Trophoblast cell (in vitro differentiated cells and primary cell): Measurements from ENCODE around the gene AP2A2.
A peak's percentile ranks its signal among the peaks of the same experiment; 100 is the strongest.

Experiments used
- DNase-seq, 2 donors: peaks; one replicate each; pipeline ENCODE4 v3.0.0-alpha.2; 2016
- H2AFZ ChIP-seq: 2 replicates; pipeline ENCODE4 v1.6.1; 2013; ENCODE audit warnings: low read length, moderate library complexity, mild to moderate bottlenecking; ENCODE audit not compliant: insufficient read depth, poor library complexity
- H2AK5ac ChIP-seq: 2 replicates; pipeline ENCODE4 v1.6.1; 2013; ENCODE audit warnings: mild to moderate bottlenecking, low read length
- H2BK120ac ChIP-seq: 2 replicates; pipeline ENCODE4 v1.6.1; 2013; ENCODE audit warnings: low read length, mild to moderate bottlenecking, moderate library complexity; ENCODE audit not compliant: insufficient read depth, poor library complexity
- H2BK12ac ChIP-seq: 2 replicates; pipeline ENCODE4 v1.6.1; 2013; ENCODE audit warnings: mild to moderate bottlenecking, low read length, moderate library complexity
- H2BK5ac ChIP-seq: 2 replicates; pipeline ENCODE4 v1.6.1; 2013; ENCODE audit warnings: low read length, low read depth, moderate library complexity, mild to moderate bottlenecking; ENCODE audit not compliant: poor library complexity
- H3K14ac ChIP-seq: 2 replicates; pipeline ENCODE4 v1.6.1; 2013; ENCODE audit warnings: mild to moderate bottlenecking, low read length
- H3K18ac ChIP-seq: 2 replicates; pipeline ENCODE4 v1.6.1; 2013; ENCODE audit warnings: mild to moderate bottlenecking, low read length
- H3K23ac ChIP-seq: 2 replicates; pipeline ENCODE4 v1.6.1; 2013; ENCODE audit warnings: low read length
- H3K27ac ChIP-seq: 2 replicates; pipeline ENCODE4 v1.5.1; 2013; ENCODE audit warnings: low read depth, mild to moderate bottlenecking, inconsistent platforms, low read length, moderate library complexity
- H3K27me3 ChIP-seq: 2 replicates; pipeline ENCODE4 v1.6.1; 2013; ENCODE audit warnings: inconsistent platforms, mild to moderate bottlenecking, low read length, moderate library complexity; ENCODE audit not compliant: insufficient read depth
- H3K36me3 ChIP-seq, 2 experiments: 1 replicate in 1 of 2; 2 replicates in 1 of 2; pipeline ENCODE4 v1.6.1; 2013; ENCODE audit warnings: low read length in 2 of 2, mild to moderate bottlenecking in 2 of 2, moderate library complexity in 1 of 2; ENCODE audit not compliant: insufficient read depth in 2 of 2, control insufficient read depth in 1 of 2
- H3K4ac ChIP-seq: 2 replicates; pipeline ENCODE4 v1.6.1; 2013; ENCODE audit warnings: low read depth, mild to moderate bottlenecking, low read length, moderate library complexity
- H3K4me1 ChIP-seq, 2 experiments: 1 replicate in 1 of 2; 2 replicates in 1 of 2; pipeline ENCODE4 v1.6.1; 2013; ENCODE audit warnings: low read length in 2 of 2, mild to moderate bottlenecking in 2 of 2, moderate library complexity in 1 of 2; ENCODE audit not compliant: insufficient read depth in 2 of 2, control insufficient read depth in 1 of 2
- H3K4me2 ChIP-seq: 2 replicates; pipeline ENCODE4 v1.6.1; 2013; ENCODE audit warnings: inconsistent platforms, mild to moderate bottlenecking, low read length, moderate library complexity
- H3K4me3 ChIP-seq: 2 replicates; pipeline ENCODE4 v1.5.1; 2013; ENCODE audit warnings: mild to moderate bottlenecking, low read depth, low read length, inconsistent platforms
- H3K79me1 ChIP-seq: one replicate; pipeline ENCODE4 v1.6.1; 2013; ENCODE audit warnings: low read length
- H3K79me2 ChIP-seq: 2 replicates; pipeline ENCODE4 v1.6.1; 2013; ENCODE audit warnings: low read length, mild to moderate bottlenecking; ENCODE audit not compliant: control insufficient read depth, insufficient read depth, poor library complexity
- H3K9ac ChIP-seq: 2 replicates; pipeline ENCODE4 v1.6.1; 2013; ENCODE audit warnings: mild to moderate bottlenecking, low read length
- H3K9me3 ChIP-seq: 2 replicates; pipeline ENCODE4 v1.6.1; 2013; ENCODE audit warnings: low read depth, mild to moderate bottlenecking, control low read depth, inconsistent platforms, low read length; ENCODE audit not compliant: insufficient read depth
- H4K12ac ChIP-seq: 2 replicates; pipeline ENCODE4 v1.6.1; 2013; ENCODE audit warnings: low read depth, mild to moderate bottlenecking, low read length, moderate library complexity
- H4K8ac ChIP-seq: 2 replicates; pipeline ENCODE4 v1.6.1; 2013; ENCODE audit warnings: low read depth, mild to moderate bottlenecking, low read length, moderate library complexity
- H4K91ac ChIP-seq: one replicate; pipeline ENCODE4 v1.6.1; 2013; ENCODE audit warnings: low read depth, mild to moderate bottlenecking, low read length, moderate library complexity
- WGBS: extraction: QIAGEN DNeasy Blood & Tissue Kit; methylation state at CpG from one replicate; pipeline ENCODE4 v1.1.7; 2013; ENCODE audit warnings: missing lambda C conversion rate; ENCODE audit not compliant: insufficient read length, insufficient coverage; ENCODE audit errors: extremely low coverage; 5-methylcytosine and 5-hydroxymethylcytosine counted together

Gene AP2A2

GRCh38 chr11:955154-956063, 29.7 kb downstream of the AP2A2 start:
- no peak overlapping the region for H3K23ac ChIP-seq
- peak overlapping the region; percentile 61 for H2BK5ac ChIP-seq
- H4K91ac ChIP-seq = peak overlapping the region; percentile 72
- no peak overlapping the region for H3K4me3 ChIP-seq
- no CpG with 5 or more reads among the region's 15 CpGs for WGBS
- H3K79me1 ChIP-seq = peaks cover 28% of the 10 kb centered on the region
- H4K8ac ChIP-seq = peak overlapping the region; percentile 51
- H3K14ac ChIP-seq = peak overlapping the region; percentile 58
- peak overlapping the region; percentile 50 for H3K4me2 ChIP-seq
- H2BK120ac ChIP-seq = no peak overlapping the region
- H2BK12ac ChIP-seq = peak overlapping the region; percentile 51
- peak overlapping the region; percentile 89 for H2AK5ac ChIP-seq
- no peak overlapping the region for H3K4ac ChIP-seq
- H3K79me2 ChIP-seq = peaks cover 12% of the 10 kb centered on the region
- no peak overlapping the region for H2AFZ ChIP-seq
- H4K12ac ChIP-seq = no peak overlapping the region
- H3K4me1 ChIP-seq = peaks cover 44 to 54% of the 10 kb centered on the region in 2 experiments
- H3K36me3 ChIP-seq = peaks cover 2 to 5% of the 10 kb centered on the region in 2 experiments
- H3K9ac ChIP-seq = no peak overlapping the region
- peak overlapping the region; percentile 16 for H3K18ac ChIP-seq
- DNase-seq = peak; percentile 79 to 92
- no peaks in the 10 kb centered on the region for H3K9me3 ChIP-seq
- H3K27ac ChIP-seq = peak overlapping the region; percentile 83
- no peaks in the 10 kb centered on the region for H3K27me3 ChIP-seq

GRCh38 chr11:957212-957920, 31.7 kb downstream of the AP2A2 start:
- WGBS = no CpG with 5 or more reads among the region's 11 CpGs

GRCh38 chr11:958101-958500, 32.4 kb downstream of the AP2A2 start:
- Histone ChIP-seq H3K79me1 (peaks cover 22% of the 10 kb centered on the region), H3K18ac (peak overlapping the region; percentile 48), H2BK12ac (peak overlapping the region; percentile 1)

More at GRCh38 chr11:957212-957920, 31.7 kb downstream of the AP2A2 start:
- H4K12ac ChIP-seq = no peak overlapping the region
- H4K8ac ChIP-seq = peak overlapping the region; percentile 13
- H3K79me1 ChIP-seq = peaks cover 25% of the 10 kb centered on the region
- H3K27me3 ChIP-seq = no peaks in the 10 kb centered on the region
- no peak overlapping the region for H3K4ac ChIP-seq
- H3K79me2 ChIP-seq = peaks cover 12% of the 10 kb centered on the region
- DNase-seq = peak; percentile 88 to 90
- H3K36me3 ChIP-seq = peaks cover 10 to 13% of the 10 kb centered on the region in 2 experiments
- H3K4me3 ChIP-seq = no peak overlapping the region
- peak overlapping the region; percentile 54 for H4K91ac ChIP-seq
- H3K9me3 ChIP-seq = no peaks in the 10 kb centered on the region
- peak overlapping the region; percentile 90 for H3K27ac ChIP-seq
- H3K18ac ChIP-seq = peak overlapping the region; percentile 48
- peak overlapping the region; percentile 37 for H2BK5ac ChIP-seq
- H2BK120ac ChIP-seq = peak overlapping the region; percentile 35
- H3K14ac ChIP-seq = peak overlapping the region; percentile 20
- H3K9ac ChIP-seq = peak overlapping the region; percentile 5
- no peak overlapping the region for H3K23ac ChIP-seq
- peak overlapping the region; percentile 1 for H2BK12ac ChIP-seq
- H3K4me2 ChIP-seq = peak overlapping the region; percentile 31
- H3K4me1 ChIP-seq = peaks cover 42 to 49% of the 10 kb centered on the region in 2 experiments
- no peak overlapping the region for H2AFZ ChIP-seq
- peak overlapping the region; percentile 12 for H2AK5ac ChIP-seq

GRCh38 chr11:959027-959426, 33.4 kb downstream of the AP2A2 start:
- H3K79me2 ChIP-seq = peaks cover 6% of the 10 kb centered on the region
- no peak overlapping the region for H3K23ac ChIP-seq
- no peak overlapping the region for H4K12ac ChIP-seq
- no peak overlapping the region for H3K4me2 ChIP-seq
- peak overlapping the region; percentile 51 for H4K91ac ChIP-seq
- H3K9me3 ChIP-seq = peaks cover 2% of the 10 kb centered on the region
- H3K9ac ChIP-seq = no peak overlapping the region
- WGBS = no CpG with 5 or more reads among the region's 14 CpGs
- no peak for DNase-seq
- H3K14ac ChIP-seq = peak overlapping the region; percentile 65
- no peak overlapping the region for H2BK120ac ChIP-seq
- H4K8ac ChIP-seq = no peak overlapping the region
- peaks cover 18% of the 10 kb centered on the region for H3K79me1 ChIP-seq
- H2BK12ac ChIP-seq = no peak overlapping the region
- H2BK5ac ChIP-seq = peak overlapping the region; percentile 47
- H2AK5ac ChIP-seq = no peak overlapping the region
- no peak overlapping the region for H3K4me3 ChIP-seq
- peak overlapping the region; percentile 42 for H3K4ac ChIP-seq
- H3K27me3 ChIP-seq = no peaks in the 10 kb centered on the region
- peak overlapping the region; percentile 83 for H3K18ac ChIP-seq
- H3K4me1 ChIP-seq = peaks cover 29 to 36% of the 10 kb centered on the region in 2 experiments
- no peak overlapping the region for H2AFZ ChIP-seq
- H3K36me3 ChIP-seq = peaks cover 18 to 23% of the 10 kb centered on the region in 2 experiments
- H3K27ac ChIP-seq = no peak overlapping the region

More at GRCh38 chr11:958101-958500, 32.4 kb downstream of the AP2A2 start:
- peak overlapping the region; percentile 31 for H3K4me2 ChIP-seq
- no peak overlapping the region for H3K23ac ChIP-seq
- H2BK120ac ChIP-seq = peak overlapping the region; percentile 35
- H3K79me2 ChIP-seq = peaks cover 10% of the 10 kb centered on the region
- H3K14ac ChIP-seq = peak overlapping the region; percentile 20
- peak overlapping the region; percentile 14 for H4K8ac ChIP-seq
- H3K27ac ChIP-seq = peak overlapping the region; percentile 90
- no peak overlapping the region for H3K4me3 ChIP-seq
- H3K27me3 ChIP-seq = no peaks in the 10 kb centered on the region
- peaks cover 37 to 42% of the 10 kb centered on the region in 2 experiments for H3K4me1 ChIP-seq
- no peaks in the 10 kb centered on the region for H3K9me3 ChIP-seq
- peak; percentile 98 for DNase-seq
- H2AK5ac ChIP-seq = no peak overlapping the region
- no peak overlapping the region for H2AFZ ChIP-seq
- no CpG with 5 or more reads among the region's 7 CpGs for WGBS
- no peak overlapping the region for H3K4ac ChIP-seq
- peaks cover 10 to 14% of the 10 kb centered on the region in 2 experiments for H3K36me3 ChIP-seq
- H2BK5ac ChIP-seq = peak overlapping the region; percentile 37
- H3K9ac ChIP-seq = no peak overlapping the region
- peak overlapping the region; percentile 54 for H4K91ac ChIP-seq
- no peak overlapping the region for H4K12ac ChIP-seq
